ENCODE data around the gene HFE.

- 0 out of 2 replicates have a peak, but pooled peaks have one; percentile 7 for TF ChIP-seq CTCF (conservative IDR thresholded peaks at IDR 0.05; ENCODE audit: low read length)
- no peak for TF ChIP-seq EZH2phosphoT487 (IDR thresholded peaks at IDR 0.05; ENCODE audit: borderline replicate concordance, low read depth, low read length)
These were observed 41.3 kb upstream of the HFE start for GRCh38 chr6:26045928-26046368.

All from OCI-LY7 (cell line).